ENCODE results near the gene USP24.

GRCh38 chr1:55245781-55246180, 30.6 kb upstream of the USP24 start:
- no peak for TF ChIP-seq CTCF (IDR thresholded peaks at IDR 0.05; ENCODE audit: insufficient read depth, low read depth, low read length)
- no peak for TF ChIP-seq EZH2 (IDR thresholded peaks at IDR 0.05; ENCODE audit: insufficient read depth, low read length)

Data from astrocyte (in vitro differentiated cells and primary cell).